Mucosa of rectum (tissue), 2 donors: ENCODE data around the gene FBXW5.
A peak's percentile ranks its signal among the peaks of the same experiment; 100 is the strongest.

ENCODE experiments used
- H3K27ac ChIP-seq, 2 donors: one replicate each; pipeline ENCODE4 v1.7.0; 2013; ENCODE audit warnings: inconsistent platforms in 2 of 2, low read depth in 2 of 2, low read length in 2 of 2
- H3K27me3 ChIP-seq, 2 donors: one replicate each; pipeline ENCODE4 v1.7.0; 2013; ENCODE audit warnings: low read length in 2 of 2; ENCODE audit not compliant: control insufficient read depth in 2 of 2, insufficient read depth in 2 of 2
- H3K36me3 ChIP-seq, 2 donors: one replicate each; pipeline ENCODE4 v1.7.0; 2013; ENCODE audit warnings: low read length in 2 of 2; ENCODE audit not compliant: control insufficient read depth in 2 of 2, insufficient read depth in 2 of 2
- H3K4me1 ChIP-seq, 2 donors: one replicate each; pipeline ENCODE4 v1.7.0; 2013; ENCODE audit warnings: low read length in 2 of 2, mild to moderate bottlenecking in 1 of 2; ENCODE audit not compliant: control insufficient read depth in 2 of 2, insufficient read depth in 2 of 2
- H3K4me3 ChIP-seq, 2 donors: one replicate each; pipeline ENCODE4 v1.7.0; 2013; ENCODE audit warnings: low read length in 2 of 2
- H3K9ac ChIP-seq, 2 donors: one replicate each; pipeline ENCODE4 v1.7.0; 2013; ENCODE audit warnings: low read length in 2 of 2, low read depth in 1 of 2, mild to moderate bottlenecking in 1 of 2
- H3K9me3 ChIP-seq, 2 donors: one replicate each; pipeline ENCODE4 v1.7.0; 2013; ENCODE audit warnings: low read length in 2 of 2; ENCODE audit not compliant: control insufficient read depth in 2 of 2
- donor health status: healthy.
- donor health status: Normal muscosa, but diverticular disease.

FBXW5 gene

GRCh38 chr9:136983167-136983566 is 38.6 kb upstream of the FBXW5 start:
- Histone ChIP-seq H3K4me3 (no peak overlapping the region), H3K9me3 (no peaks in the 10 kb centered on the region), H3K27me3 (peaks cover 8 to 11% of the 10 kb centered on the region in 2 donors), H3K27ac (no peak overlapping the region), H3K36me3 (no peaks in the 10 kb centered on the region), H3K9ac (no peak overlapping the region), H3K4me1 (no peaks in the 10 kb centered on the region)

GRCh38 chr9:136982232-136983051 is 37.9 kb upstream of the FBXW5 start, which contains the start of gene LCNL1:
LCNL1 (plus strand) TSS chr9:136982993; CDS start chr9:136983587, 594 bp downstream.
- Histone ChIP-seq H3K27me3 (peaks cover 8 to 11% of the 10 kb centered on the region in 2 donors), H3K27ac (no peak within 1 kb of the TSS), H3K9me3 (no peaks in the 10 kb centered on the region), H3K4me1 (peaks cover 0 to 3% of the 10 kb centered on the region in 2 donors), H3K4me3 (no peak within 1 kb of the TSS), H3K36me3 (no peaks in the 10 kb centered on the region), H3K9ac (no peak within 1 kb of the TSS)

- Histone ChIP-seq H3K4me1 (peaks cover 0 to 3% of the 10 kb centered on the region in 2 donors), H3K4me3 (no peak overlapping the region), H3K9me3 (no peaks in the 10 kb centered on the region), H3K36me3 (no peaks in the 10 kb centered on the region), H3K27me3 (peaks cover 8 to 11% of the 10 kb centered on the region in 2 donors), H3K27ac (no peak overlapping the region), H3K9ac (no peak overlapping the region)
Observed at GRCh38 chr9:136981588-136982231, 37.2 kb upstream of the FBXW5 start.

GRCh38 chr9:136980669-136981478 is 36.3 kb upstream of the FBXW5 start:
- H3K27ac ChIP-seq, result no peak overlapping the region
- peaks cover 0 to 3% of the 10 kb centered on the region in 2 donors for H3K4me1 ChIP-seq
- no peaks in the 10 kb centered on the region for H3K36me3 ChIP-seq
- H3K4me3 ChIP-seq, result no peak overlapping the region
- H3K27me3 ChIP-seq, result peaks cover 8% of the 10 kb centered on the region in 2 donors
- H3K9me3 ChIP-seq, result no peaks in the 10 kb centered on the region
- H3K9ac ChIP-seq, result no peak overlapping the region

- Histone ChIP-seq H3K27me3 (peaks cover 1 to 8% of the 10 kb centered on the region in 2 donors), H3K36me3 (no peaks in the 10 kb centered on the region), H3K9me3 (no peaks in the 10 kb centered on the region), H3K4me1 (peaks cover 0 to 10% of the 10 kb centered on the region in 2 donors), H3K4me3 (no peak overlapping the region), H3K27ac (no peak overlapping the region), H3K9ac (no peak overlapping the region)
Observed at GRCh38 chr9:136979769-136980587, 35.4 kb upstream of the FBXW5 start.

- Histone ChIP-seq H3K9ac (no peak overlapping the region), H3K4me1 (peaks cover 0 to 12% of the 10 kb centered on the region in 2 donors), H3K9me3 (no peaks in the 10 kb centered on the region), H3K27ac (no peak overlapping the region), H3K36me3 (no peaks in the 10 kb centered on the region), H3K4me3 (no peak overlapping the region), H3K27me3 (peaks cover 0 to 4% of the 10 kb centered on the region in 2 donors)
Observed at GRCh38 chr9:136978865-136979544, 34.5 kb upstream of the FBXW5 start.

- Histone ChIP-seq H3K9me3 (no peaks in the 10 kb centered on the region), H3K4me1 (peaks cover 0 to 12% of the 10 kb centered on the region in 2 donors), H3K4me3 (peak overlapping the region; percentile 31 to 52), H3K27me3 (no peaks in the 10 kb centered on the region), H3K27ac (no peak overlapping the region), H3K9ac (peak overlapping the region in 1 of 2 donors; percentile 38), H3K36me3 (no peaks in the 10 kb centered on the region)
Observed at GRCh38 chr9:136978073-136978864, 33.7 kb upstream of the FBXW5 start.

DNA sequence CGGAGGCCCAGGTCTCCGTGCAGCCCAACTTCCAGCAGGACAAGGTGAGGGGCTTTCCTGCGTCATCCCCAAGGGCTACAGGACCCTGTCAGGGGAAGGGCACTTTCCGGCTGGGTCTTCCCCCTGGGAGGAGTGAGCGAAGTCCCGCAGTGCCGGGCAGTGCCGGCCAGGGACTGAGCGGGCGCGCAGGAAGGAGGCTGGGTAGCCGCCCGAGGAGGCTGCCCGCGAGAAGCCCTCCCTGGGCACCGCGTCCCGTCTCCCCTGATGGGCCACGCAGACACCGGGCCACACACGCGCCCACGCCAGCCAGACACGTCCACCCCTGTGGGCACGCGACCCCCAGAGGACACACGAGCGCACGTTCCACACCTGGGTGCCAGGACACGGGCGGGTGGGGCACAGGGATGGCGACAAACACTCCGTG is 33.1 kb upstream of the FBXW5 start:
- Histone ChIP-seq H3K27ac (no peak overlapping the region), H3K36me3 (no peaks in the 10 kb centered on the region), H3K9me3 (no peaks in the 10 kb centered on the region), H3K9ac (peak overlapping the region in 1 of 2 donors; percentile 38), H3K4me1 (peaks cover 0 to 12% of the 10 kb centered on the region in 2 donors), H3K27me3 (no peaks in the 10 kb centered on the region), H3K4me3 (peak overlapping the region; percentile 52 to 54)
